Type B pancreatic cell (in vitro differentiated cells): ENCODE data around the gene TIMP2. TPM values are rescaled to one million over a fixed set of nuclear protein-coding genes. Genes with fewer than 3 reads are reported as not detected.

Experiments
- DNase-seq: peaks from one replicate; pipeline ENCODE4 v3.0.0; 2021; ENCODE audit warnings: mixed read lengths; ENCODE audit not compliant: unreplicated experiment; ENCODE audit errors: extremely low spot score
- H3K27ac Mint-ChIP-seq: 2 replicates; pipeline ENCODE4 v1.8.0; 2021; ENCODE audit warnings: mild to moderate bottlenecking, mixed read lengths
- H3K27me3 Mint-ChIP-seq: 2 replicates; pipeline ENCODE4 v1.8.0; 2021; ENCODE audit warnings: mixed read lengths
- H3K36me3 Mint-ChIP-seq: 2 replicates; pipeline ENCODE4 v1.8.0; 2021; ENCODE audit warnings: mixed read lengths
- H3K4me1 Mint-ChIP-seq: one replicate; pipeline ENCODE4 v1.8.0; 2021; ENCODE audit warnings: mixed read lengths; ENCODE audit not compliant: unreplicated experiment
- H3K4me3 Mint-ChIP-seq: 2 replicates; pipeline ENCODE4 v1.8.0; 2021; ENCODE audit warnings: mild to moderate bottlenecking, mixed read lengths
- H3K9me3 Mint-ChIP-seq: 2 replicates; pipeline ENCODE4 v1.8.0; 2021; ENCODE audit warnings: mixed read lengths
- CTCF ChIP-seq: fragments of 200-600 bp; sonication (generic); conservative IDR thresholded peaks from 2 replicates; pipeline ENCODE4 v1.5.0; 2021; ENCODE audit warnings: antibody characterized with exemption, mild to moderate bottlenecking
- total RNA-seq: library from RNA; stranded (reverse); gene quantifications from 2 replicates; pipeline ENCODE4 v1.2.1, GENCODE V29; 2021; ENCODE audit warnings: low replicate concordance

TIMP2 gene
- total RNA-seq, 1 donor from 2014 or later = 125 TPM

- DNase-seq = no peak
- peaks cover 6% of the 10 kb centered on the region for H3K9me3 Mint-ChIP-seq
- no peak for TF ChIP-seq CTCF
- no peak overlapping the region for H3K27ac Mint-ChIP-seq
- H3K36me3 Mint-ChIP-seq = no peaks in the 10 kb centered on the region
- peaks cover 20% of the 10 kb centered on the region for H3K4me1 Mint-ChIP-seq
- H3K27me3 Mint-ChIP-seq = no peaks in the 10 kb centered on the region
- H3K4me3 Mint-ChIP-seq = no peak overlapping the region
Observed at GRCh38 chr17:78953356-78954350, 28.5 kb upstream of the TIMP2 start.

GRCh38 chr17:78952706-78953105, 27.5 kb upstream of the TIMP2 start:
- peaks cover 20% of the 10 kb centered on the region for H3K4me1 Mint-ChIP-seq

GRCh38 chr17:78951967-78952551, 26.9 kb upstream of the TIMP2 start:
- H3K27me3 Mint-ChIP-seq = no peaks in the 10 kb centered on the region
- no peak for TF ChIP-seq CTCF
- peak overlapping the region; percentile 11 for H3K27ac Mint-ChIP-seq
- H3K4me3 Mint-ChIP-seq = no peak overlapping the region
- peaks cover 23% of the 10 kb centered on the region for H3K4me1 Mint-ChIP-seq
- H3K36me3 Mint-ChIP-seq = no peaks in the 10 kb centered on the region
- H3K9me3 Mint-ChIP-seq = peaks cover 6% of the 10 kb centered on the region
- no peak for DNase-seq

More at GRCh38 chr17:78952706-78953105, 27.5 kb upstream of the TIMP2 start:
- DNase-seq = no peak
- no peak for TF ChIP-seq CTCF
- Mint-ChIP-seq H3K36me3 (no peaks in the 10 kb centered on the region), H3K4me3 (no peak overlapping the region), H3K27ac (peak overlapping the region; percentile 11), H3K27me3 (no peaks in the 10 kb centered on the region), H3K9me3 (peaks cover 6% of the 10 kb centered on the region)

- Mint-ChIP-seq H3K27ac (no peak overlapping the region), H3K4me3 (no peak overlapping the region), H3K4me1 (peaks cover 27% of the 10 kb centered on the region), H3K9me3 (peaks cover 6% of the 10 kb centered on the region), H3K27me3 (no peaks in the 10 kb centered on the region), H3K36me3 (no peaks in the 10 kb centered on the region)
- DNase-seq = no peak
- no peak for TF ChIP-seq CTCF
Observed at GRCh38 chr17:78950870-78951269, 25.7 kb upstream of the TIMP2 start.

- H3K4me3 Mint-ChIP-seq = no peak overlapping the region
- TF ChIP-seq CTCF = no peak
- DNase-seq = no peak
- H3K27ac Mint-ChIP-seq = peak overlapping the region; percentile 29
- H3K9me3 Mint-ChIP-seq = peaks cover 6% of the 10 kb centered on the region
- H3K27me3 Mint-ChIP-seq = no peaks in the 10 kb centered on the region
- H3K4me1 Mint-ChIP-seq = peaks cover 22% of the 10 kb centered on the region
- H3K36me3 Mint-ChIP-seq = no peaks in the 10 kb centered on the region
Observed at GRCh38 chr17:78947235-78948149, 22.3 kb upstream of the TIMP2 start.
